Stimulated activated CD4-positive, alpha-beta T cell treated with anti-CD3 and anti-CD28 coated beads, Interleukin-12 subunit alpha, Interleukin-12 subunit beta, amount 100 ng/mL, for 24 hours (primary cell): ENCODE measurements around the gene WTAP.

Experiments used
- DNase-seq, 2 experiments: peaks; one replicate each; pipeline ENCODE4 v3.0.0-alpha.2; 2020; ENCODE audit warnings: low read depth in 2 of 2

WTAP gene

DNA sequence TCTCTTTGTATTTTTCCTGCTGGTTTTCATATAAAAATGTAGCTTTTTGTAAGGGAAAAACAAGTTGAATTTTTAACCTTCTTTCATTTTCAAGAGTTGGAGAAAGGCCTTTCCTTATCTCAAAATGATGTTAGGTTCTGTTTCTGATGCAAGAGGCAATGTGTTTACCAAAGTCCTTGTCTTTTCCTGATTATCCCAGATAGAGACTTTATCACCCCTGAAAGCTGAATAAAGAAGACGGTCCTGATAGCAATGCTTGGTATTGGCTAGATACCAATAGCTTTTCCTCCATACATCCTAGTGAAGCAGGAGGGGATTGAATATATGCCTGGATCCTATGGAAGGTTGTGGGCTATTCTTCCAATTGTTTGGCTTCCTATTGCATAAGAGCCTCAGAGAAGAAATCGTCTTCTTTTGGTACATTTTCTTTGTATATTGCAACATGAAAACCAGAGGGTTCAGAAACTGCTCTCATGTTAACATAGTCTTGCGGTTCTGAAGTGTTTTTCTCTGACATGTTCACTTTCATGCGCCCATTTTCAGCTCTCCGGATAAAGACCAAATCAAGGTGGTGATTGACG, 78.2 kb downstream of the WTAP start:
- no peak for DNase-seq
